Measurements from ENCODE around the gene VNN1. TPM values are rescaled to one million over a fixed set of nuclear protein-coding genes. Genes with fewer than 3 reads are reported as not detected.

Gene VNN1
- total RNA-seq, 6 donors from 2014 or later, result 0.67 to 9.4 (median 4.7) TPM

- Histone ChIP-seq H3K4me1 (peaks cover 0 to 7% (median under 1%) of the 10 kb centered on the region in 4 donors), H3K36me3 (no peaks in the 10 kb centered on the region), H3K27ac (no peak overlapping the region), H3K9me3 (no peaks in the 10 kb centered on the region), H3K27me3 (no peaks in the 10 kb centered on the region), H3K4me3 (no peak overlapping the region)
- TF ChIP-seq EP300 (IDR thresholded peaks at IDR 0.05) (no peak), POLR2AphosphoS5 (IDR thresholded peaks at IDR 0.05) (no peak), POLR2A (IDR thresholded peaks at IDR 0.05) (no peak), CTCF (IDR thresholded peaks at IDR 0.05) (no peak)
- no peak for DNase-seq
- no peak for ATAC-seq (ENCODE audit: low FRiP score in 2 of 2)
- WGBS, 2 donors, result 77 to 79% methylated on average over 1 of the region's 1 CpG
These were observed 38.4 kb upstream of the VNN1 start for GRCh38 chr6:132752255-132752654.

GRCh38 chr6:132751828-132752227 is 38.0 kb upstream of the VNN1 start:
- DNase-seq, result no peak
- Histone ChIP-seq H3K36me3 (no peaks in the 10 kb centered on the region), H3K9me3 (no peaks in the 10 kb centered on the region), H3K4me1 (peaks cover 0 to 7% (median 1%) of the 10 kb centered on the region in 4 donors), H3K27ac (peak overlapping the region in 1 of 4 donors; percentile 49), H3K27me3 (no peaks in the 10 kb centered on the region), H3K4me3 (no peak overlapping the region)
- 86 to 89% methylated on average over 1 of the region's 1 CpG for WGBS, 2 donors
- ATAC-seq (ENCODE audit: low FRiP score in 2 of 2), result no peak
- TF ChIP-seq CTCF (IDR thresholded peaks at IDR 0.05) (no peak), POLR2A (IDR thresholded peaks at IDR 0.05) (no peak), EP300 (IDR thresholded peaks at IDR 0.05) (no peak), POLR2AphosphoS5 (IDR thresholded peaks at IDR 0.05) (no peak)

- 76 to 83% methylated on average over 4 of the region's 4 CpGs for WGBS, 2 donors
These were observed 37.5 kb upstream of the VNN1 start for GRCh38 chr6:132751306-132751705.

GRCh38 chr6:132750455-132751248 is 36.8 kb upstream of the VNN1 start:
- Histone ChIP-seq H3K9me3 (no peaks in the 10 kb centered on the region), H3K4me1 (peaks cover 0 to 7% (median 1%) of the 10 kb centered on the region in 4 donors), H3K27me3 (no peaks in the 10 kb centered on the region), H3K4me3 (no peak overlapping the region), H3K36me3 (no peaks in the 10 kb centered on the region), H3K27ac (peak overlapping the region in 1 of 4 donors; percentile 68)
- WGBS, 2 donors, result 64 to 66% methylated on average over 8 of the region's 8 CpGs
- ATAC-seq (ENCODE audit: low FRiP score in 2 of 2) (no peak), DNase-seq (no peak)
- TF ChIP-seq POLR2AphosphoS5 (IDR thresholded peaks at IDR 0.05) (no peak), POLR2A (IDR thresholded peaks at IDR 0.05) (no peak), EP300 (IDR thresholded peaks at IDR 0.05) (no peak), CTCF (IDR thresholded peaks at IDR 0.05) (no peak)

More at GRCh38 chr6:132751306-132751705, 37.5 kb upstream of the VNN1 start:
- DNase-seq, result no peak
- Histone ChIP-seq H3K4me3 (no peak overlapping the region), H3K9me3 (no peaks in the 10 kb centered on the region), H3K27me3 (no peaks in the 10 kb centered on the region), H3K4me1 (peaks cover 0 to 7% (median 1%) of the 10 kb centered on the region in 4 donors), H3K27ac (peak overlapping the region in 1 of 4 donors; percentile 49), H3K36me3 (no peaks in the 10 kb centered on the region)
- TF ChIP-seq CTCF (IDR thresholded peaks at IDR 0.05) (no peak), POLR2AphosphoS5 (IDR thresholded peaks at IDR 0.05) (no peak), POLR2A (IDR thresholded peaks at IDR 0.05) (no peak), EP300 (IDR thresholded peaks at IDR 0.05) (no peak)
- peak in 1 of 2 donors; percentile 41 for ATAC-seq (ENCODE audit: low FRiP score in 2 of 2)

Data from upper lobe of left lung (tissue), 6 donors.